Hepatocyte (in vitro differentiated cells): ENCODE measurements around the gene APOL4. TPM values are rescaled to one million over a fixed set of nuclear protein-coding genes. Genes with fewer than 3 reads are reported as not detected.
A peak's percentile ranks its signal among the peaks of the same experiment; 100 is the strongest.
"Not testable (repeated sequence)": the region's sequence is repeated elsewhere in the genome, so short reads cannot be mapped to it uniquely, and the experiment has no call there.

Experiments
- DNase-seq: peaks from one replicate; pipeline ENCODE4 v3.0.0-alpha.2; 2016; ENCODE audit warnings: low spot score
- H2AFZ ChIP-seq: fragments of 200-600 bp; sonication (generic); 2 replicates; pipeline ENCODE4 v1.6.0; 2016; ENCODE audit warnings: antibody characterized with exemption, mild to moderate bottlenecking
- H3K27ac ChIP-seq: fragments of 200-600 bp; sonication (generic); 2 replicates; pipeline ENCODE4 v1.5.1; 2016; ENCODE audit warnings: mild to moderate bottlenecking
- H3K27me3 ChIP-seq: fragments of 200-600 bp; sonication (generic); 2 replicates; pipeline ENCODE4 v1.6.1; 2016
- H3K36me3 ChIP-seq: fragments of 200-600 bp; sonication (generic); replicated peaks from 2 replicates; pipeline ENCODE4 v1.5.1; 2016; ENCODE audit warnings: low read depth; ENCODE audit not compliant: insufficient read depth
- H3K4me1 ChIP-seq: fragments of 200-600 bp; sonication (generic); 2 replicates; pipeline ENCODE4 v1.5.1; 2016; ENCODE audit warnings: mild to moderate bottlenecking, moderate library complexity; ENCODE audit not compliant: insufficient read depth
- H3K4me2 ChIP-seq: fragments of 200-600 bp; sonication (generic); 2 replicates; pipeline ENCODE4 v1.6.0; 2016
- H3K4me3 ChIP-seq: fragments of 200-600 bp; sonication (generic); 2 replicates; pipeline ENCODE4 v1.5.1; 2016; ENCODE audit warnings: mild to moderate bottlenecking
- H3K79me2 ChIP-seq: fragments of 200-600 bp; sonication (generic); 2 replicates; pipeline ENCODE4 v1.6.0; 2017; ENCODE audit warnings: mild to moderate bottlenecking
- H3K9me2 ChIP-seq: fragments of 200-600 bp; sonication (generic); replicated peaks from 2 replicates; pipeline ENCODE4 v1.6.0; 2017; ENCODE audit warnings: mild to moderate bottlenecking; ENCODE audit not compliant: insufficient read depth
- H3K9me3 ChIP-seq: fragments of 200-600 bp; sonication (generic); 2 replicates; pipeline ENCODE4 v1.5.1; 2016; ENCODE audit warnings: low read depth, mild to moderate bottlenecking
- H4K20me1 ChIP-seq: fragments of 200-600 bp; sonication (generic); 2 replicates; pipeline ENCODE4 v1.6.0; 2016; ENCODE audit warnings: mild to moderate bottlenecking; ENCODE audit not compliant: insufficient read depth, poor library complexity, severe bottlenecking
- CTCF ChIP-seq: fragments of 200-600 bp; sonication (generic); IDR thresholded peaks from 2 replicates; pipeline ENCODE4 v1.5.1; 2016; ENCODE audit warnings: antibody characterized with exemption, mild to moderate bottlenecking; ENCODE audit not compliant: poor library complexity
- EZH2 ChIP-seq: fragments of 200-600 bp; sonication (generic); IDR thresholded peaks from 2 replicates; pipeline ENCODE4 v1.6.1; 2016; ENCODE audit warnings: antibody characterized with exemption, mild to moderate bottlenecking, borderline replicate concordance
- EZH2phosphoT487 ChIP-seq: fragments of 200-600 bp; sonication (generic); IDR thresholded peaks from one replicate; pipeline ENCODE4 v1.6.1; 2018; ENCODE audit warnings: antibody characterized with exemption, mild to moderate bottlenecking, low read depth, moderate library complexity; ENCODE audit not compliant: unreplicated experiment, severe bottlenecking
- WGBS: methylation state at CpG from one replicate; pipeline ENCODE4 v1.1.6; 2016; ENCODE audit warnings: low lambda C conversion rate; ENCODE audit errors: missing lambda C conversion rate; 5-methylcytosine and 5-hydroxymethylcytosine counted together
- polyA plus RNA-seq: library from polyadenylated mRNA; unstranded; fragments of >200 nt; fragmentation: Nextera tagmentation; extraction: Ambion mirVana; gene quantifications from 2 replicates; pipeline ENCODE4 v1.2.1, GENCODE V29; 2016
- total RNA-seq: library from RNA; depleted of rRNA; stranded (reverse); fragments of >200 nt; gene quantifications from 2 replicates; pipeline ENCODE4 v1.2.3, GENCODE V29; 2014

The APOL4 gene
- total and polyA plus RNA-seq, 2 experiments from 2014 or later, result 0.97 to 2.8 TPM

GRCh38 chr22:36162127-36163034 lies 39.2 kb downstream of the APOL4 start:
- Histone ChIP-seq H3K4me3 (no peak overlapping the region), H4K20me1 (no peaks in the 10 kb centered on the region), H3K36me3 (no peaks in the 10 kb centered on the region), H3K27me3 (no peaks in the 10 kb centered on the region), H3K4me1 (no peaks in the 10 kb centered on the region), H2AFZ (no peak overlapping the region), H3K9me2 (no peaks in the 10 kb centered on the region), H3K27ac (no peak overlapping the region), H3K9me3 (no peaks in the 10 kb centered on the region), H3K79me2 (no peaks in the 10 kb centered on the region), H3K4me2 (no peak overlapping the region)
- DNase-seq, result no peak
- TF ChIP-seq EZH2 (no peak), CTCF (no peak), EZH2phosphoT487 (no peak)
- 79% methylated on average over 6 of the region's 6 CpGs for WGBS

GRCh38 chr22:36161793-36162126 lies 39.8 kb downstream of the APOL4 start:
- H3K27me3 ChIP-seq, H2AFZ ChIP-seq, H3K79me2 ChIP-seq, H3K36me3 ChIP-seq, H3K4me2 ChIP-seq, H3K4me1 ChIP-seq, DNase-seq, H3K27ac ChIP-seq, H3K4me3 ChIP-seq, H3K9me2 ChIP-seq, H3K9me3 ChIP-seq, H4K20me1 ChIP-seq: not testable (repeated sequence)
- 49% methylated on average over 5 of the region's 5 CpGs for WGBS

- Histone ChIP-seq H3K4me1 (peaks cover 10% of the 10 kb centered on the region), H3K4me2 (no peak within 1 kb of the TSS), H3K79me2 (no peaks in the 10 kb centered on the region), H3K36me3 (no peaks in the 10 kb centered on the region), H4K20me1 (no peaks in the 10 kb centered on the region), H3K9me3 (no peaks in the 10 kb centered on the region), H3K27me3 (no peaks in the 10 kb centered on the region), H2AFZ (no peak within 1 kb of the TSS), H3K4me3 (no peak within 1 kb of the TSS), H3K27ac (no peak within 1 kb of the TSS), H3K9me2 (no peaks in the 10 kb centered on the region)
- no peak for DNase-seq
- TF ChIP-seq CTCF (no peak), EZH2 (no peak), EZH2phosphoT487 (no peak)
- WGBS, result 69% methylated on average over 3 of the region's 3 CpGs
These were observed 41.1 kb downstream of the APOL4 start, which contains the start of gene APOL3 for GRCh38 chr22:36160499-36160942. TSS of gene APOL3 (minus strand) at chr22:36160755. CDS start at chr22:36149055, 11,700 bp downstream.

GRCh38 chr22:36156515-36157419 lies 44.8 kb downstream of the APOL4 start:
- WGBS, result 55% methylated on average over 15 of the region's 15 CpGs

More at GRCh38 chr22:36156515-36157419, 44.8 kb downstream of the APOL4 start:
- peaks cover 22% of the 10 kb centered on the region for H3K4me1 ChIP-seq
- TF ChIP-seq EZH2phosphoT487 (no peak), CTCF (no peak), EZH2 (no peak)
- H3K4me3 ChIP-seq, result no peak overlapping the region
- peak overlapping the region; percentile 76 for H3K27ac ChIP-seq
- no peaks in the 10 kb centered on the region for H3K79me2 ChIP-seq
- H3K9me3 ChIP-seq, result no peaks in the 10 kb centered on the region
- peak overlapping the region; percentile 77 for H2AFZ ChIP-seq
- H3K27me3 ChIP-seq, result no peaks in the 10 kb centered on the region
- no peaks in the 10 kb centered on the region for H3K9me2 ChIP-seq
- no peaks in the 10 kb centered on the region for H4K20me1 ChIP-seq
- peak overlapping the region; percentile 52 for H3K4me2 ChIP-seq
- no peaks in the 10 kb centered on the region for H3K36me3 ChIP-seq
- DNase-seq, result peak; percentile 71
